Tibial nerve (tissue), 4 donors: ENCODE results near the gene ASIC4. TPM values are rescaled to one million over a fixed set of nuclear protein-coding genes. Genes with fewer than 3 reads are reported as not detected.

Experiments used
- DNase-seq, 2 donors: peaks; one replicate each; pipeline ENCODE4 v3.0.0-alpha.2; 2019; ENCODE audit warnings: low spot score in 2 of 2
- H3K27ac ChIP-seq, 4 donors: fragments of 200-600 bp; sonication (generic) in 3 of 4; one replicate each; pipeline ENCODE4 v1.5.1; 2017 to 2019; ENCODE audit warnings: mild to moderate bottlenecking in 1 of 4
- H3K27me3 ChIP-seq, 2 donors: fragments of 200-600 bp; sonication (generic) in 1 of 2; one replicate each; pipeline versions ENCODE4 v1.5.1 to v1.6.0; 2017 to 2019
- H3K36me3 ChIP-seq, 3 donors: fragments of 200-600 bp; sonication (generic); one replicate each; pipeline ENCODE4 v1.5.1; 2018 to 2019
- H3K4me1 ChIP-seq, 4 donors: fragments of 200-600 bp; sonication (generic) in 3 of 4; one replicate each; pipeline ENCODE4 v1.5.1; 2017 to 2019
- H3K4me3 ChIP-seq, 4 donors: fragments of 200-600 bp; sonication (generic) in 3 of 4; one replicate each; pipeline ENCODE4 v1.5.1; 2017 to 2019; ENCODE audit warnings: mild to moderate bottlenecking in 1 of 4, moderate library complexity in 1 of 4
- H3K9me3 ChIP-seq, 4 donors: fragments of 200-600 bp; sonication (generic) in 3 of 4; one replicate each; pipeline ENCODE4 v1.5.1; 2017 to 2019
- EP300 ChIP-seq, 2 donors: sonication (generic); formaldehyde crosslinking; IDR thresholded peaks; one replicate each; pipeline ENCODE4 v1.6.1; 2017; ENCODE audit warnings: antibody characterized with exemption in 2 of 2, mild to moderate bottlenecking in 1 of 2
- POLR2A ChIP-seq, 2 donors: fragments of 450-650 bp; IDR thresholded peaks; one replicate each; pipeline ENCODE4 v1.6.1; 2017; ENCODE audit warnings: antibody characterized with exemption in 2 of 2, mild to moderate bottlenecking in 2 of 2, moderate library complexity in 2 of 2
- WGBS, 2 donors: methylation state at CpG; one replicate each; pipeline ENCODE4 v1.1.5; 2018; 5-methylcytosine and 5-hydroxymethylcytosine counted together
- total RNA-seq, 4 donors: library from RNA; depleted of rRNA; stranded (reverse); fragments of >200 nt; gene quantifications; one replicate each; pipeline ENCODE4 v1.1.0, GENCODE V29; 2016
- TF ChIP-seq, protein P1 (sequence below), 5 experiments: fragments of 200-600 bp in 3 of 5; fragments of 450-650 bp in 2 of 5; sonication (generic) in 3 of 5; IDR thresholded peaks; one replicate each; pipeline ENCODE4 v1.5.1; 2016 to 2019; ENCODE audit warnings: antibody characterized with exemption in 5 of 5, mild to moderate bottlenecking in 3 of 5, moderate library complexity in 2 of 5

ASIC4 gene
- total RNA-seq, 4 donors from 2014 or later, result 0.42 to 3.0 TPM; not detected in 2

- no peak overlapping the region for H3K4me3 ChIP-seq
- 92 to 93% methylated on average over 13 to 17 of the region's 23 CpGs for WGBS, 2 donors
- TF ChIP-seq EP300 (IDR thresholded peaks at IDR 0.05), result no peak
- TF ChIP-seq POLR2A (IDR thresholded peaks at IDR 0.05), result no peak
- TF ChIP-seq, protein P1, sequence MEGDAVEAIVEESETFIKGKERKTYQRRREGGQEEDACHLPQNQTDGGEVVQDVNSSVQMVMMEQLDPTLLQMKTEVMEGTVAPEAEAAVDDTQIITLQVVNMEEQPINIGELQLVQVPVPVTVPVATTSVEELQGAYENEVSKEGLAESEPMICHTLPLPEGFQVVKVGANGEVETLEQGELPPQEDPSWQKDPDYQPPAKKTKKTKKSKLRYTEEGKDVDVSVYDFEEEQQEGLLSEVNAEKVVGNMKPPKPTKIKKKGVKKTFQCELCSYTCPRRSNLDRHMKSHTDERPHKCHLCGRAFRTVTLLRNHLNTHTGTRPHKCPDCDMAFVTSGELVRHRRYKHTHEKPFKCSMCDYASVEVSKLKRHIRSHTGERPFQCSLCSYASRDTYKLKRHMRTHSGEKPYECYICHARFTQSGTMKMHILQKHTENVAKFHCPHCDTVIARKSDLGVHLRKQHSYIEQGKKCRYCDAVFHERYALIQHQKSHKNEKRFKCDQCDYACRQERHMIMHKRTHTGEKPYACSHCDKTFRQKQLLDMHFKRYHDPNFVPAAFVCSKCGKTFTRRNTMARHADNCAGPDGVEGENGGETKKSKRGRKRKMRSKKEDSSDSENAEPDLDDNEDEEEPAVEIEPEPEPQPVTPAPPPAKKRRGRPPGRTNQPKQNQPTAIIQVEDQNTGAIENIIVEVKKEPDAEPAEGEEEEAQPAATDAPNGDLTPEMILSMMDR (IDR thresholded peaks at IDR 0.05), result no peak
- H3K27me3 ChIP-seq, result no peaks in the 10 kb centered on the region
- H3K4me1 ChIP-seq, result no peaks in the 10 kb centered on the region
- no peaks in the 10 kb centered on the region for H3K9me3 ChIP-seq
- no peak overlapping the region for H3K27ac ChIP-seq
- no peaks in the 10 kb centered on the region for H3K36me3 ChIP-seq
- DNase-seq, result no peak
Observed at GRCh38 chr2:219468410-219469185, 45.7 kb upstream of the ASIC4 start.

DNA sequence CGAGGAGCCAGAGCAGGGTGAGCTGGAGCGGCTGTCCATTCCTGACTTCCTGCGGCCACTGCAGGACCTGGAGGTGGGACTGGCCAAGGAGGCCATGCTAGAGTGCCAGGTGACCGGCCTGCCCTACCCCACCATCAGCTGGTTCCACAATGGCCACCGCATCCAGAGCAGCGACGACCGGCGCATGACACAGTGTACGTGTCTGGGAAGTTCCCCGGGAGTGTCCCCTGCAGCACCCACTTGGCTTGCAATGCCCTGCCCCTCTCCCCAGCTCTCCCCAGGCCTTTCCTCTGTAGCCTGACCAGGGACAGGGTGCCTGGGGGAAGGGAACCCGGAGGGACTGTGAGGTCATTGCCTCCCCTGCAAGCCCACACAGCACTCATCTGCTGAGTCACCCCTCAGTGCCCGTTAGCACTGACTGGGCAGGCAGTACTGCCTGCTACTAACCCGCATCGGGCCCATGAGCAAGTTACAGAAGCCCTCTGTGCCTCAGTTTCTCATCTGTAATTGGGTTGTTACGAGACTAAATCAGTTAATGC, 45.0 kb upstream of the ASIC4 start:
- no peak overlapping the region for H3K4me3 ChIP-seq
- no peaks in the 10 kb centered on the region for H3K4me1 ChIP-seq
- no peak overlapping the region for H3K27ac ChIP-seq
- H3K36me3 ChIP-seq, result no peaks in the 10 kb centered on the region
- no peaks in the 10 kb centered on the region for H3K9me3 ChIP-seq
- 78 to 81% methylated on average over 9 to 15 of the region's 16 CpGs for WGBS, 2 donors
- DNase-seq, result no peak
- TF ChIP-seq EP300 (IDR thresholded peaks at IDR 0.05), result no peak
- TF ChIP-seq, protein P1 (IDR thresholded peaks at IDR 0.05), result no peak
- TF ChIP-seq POLR2A (IDR thresholded peaks at IDR 0.05), result no peak
- no peaks in the 10 kb centered on the region for H3K27me3 ChIP-seq

DNA sequence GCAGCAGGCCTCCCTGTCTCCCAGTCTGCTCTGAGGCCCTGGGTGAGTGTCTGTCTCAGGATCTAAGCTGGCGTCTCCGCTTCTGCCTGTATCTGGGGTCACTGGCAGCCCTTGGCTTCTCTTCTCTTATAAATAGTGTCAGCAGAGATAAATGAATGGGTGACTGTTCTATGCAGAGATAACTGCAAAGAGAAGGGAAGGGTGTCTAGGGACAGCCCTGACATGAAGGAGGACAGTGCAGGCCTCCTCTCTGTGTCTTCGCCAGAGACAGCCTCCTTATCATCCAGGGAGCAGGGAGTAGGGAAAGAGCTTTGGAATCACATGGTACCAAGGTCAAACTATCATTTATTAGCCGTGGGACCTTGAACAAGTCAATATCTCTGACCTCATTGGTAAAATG, 43.9 kb upstream of the ASIC4 start:
- H3K9me3 ChIP-seq, result no peaks in the 10 kb centered on the region
- WGBS, 2 donors, result 72 to 84% methylated on average over 4 of the region's 4 CpGs
- H3K27ac ChIP-seq, result no peak overlapping the region
- no peaks in the 10 kb centered on the region for H3K4me1 ChIP-seq
- TF ChIP-seq, protein P1 (IDR thresholded peaks at IDR 0.05), result no peak
- TF ChIP-seq POLR2A (IDR thresholded peaks at IDR 0.05) (no peak), EP300 (IDR thresholded peaks at IDR 0.05) (no peak)
- H3K4me3 ChIP-seq, result no peak overlapping the region
- H3K36me3 ChIP-seq, result no peaks in the 10 kb centered on the region
- no peaks in the 10 kb centered on the region for H3K27me3 ChIP-seq
- no peak for DNase-seq

DNA sequence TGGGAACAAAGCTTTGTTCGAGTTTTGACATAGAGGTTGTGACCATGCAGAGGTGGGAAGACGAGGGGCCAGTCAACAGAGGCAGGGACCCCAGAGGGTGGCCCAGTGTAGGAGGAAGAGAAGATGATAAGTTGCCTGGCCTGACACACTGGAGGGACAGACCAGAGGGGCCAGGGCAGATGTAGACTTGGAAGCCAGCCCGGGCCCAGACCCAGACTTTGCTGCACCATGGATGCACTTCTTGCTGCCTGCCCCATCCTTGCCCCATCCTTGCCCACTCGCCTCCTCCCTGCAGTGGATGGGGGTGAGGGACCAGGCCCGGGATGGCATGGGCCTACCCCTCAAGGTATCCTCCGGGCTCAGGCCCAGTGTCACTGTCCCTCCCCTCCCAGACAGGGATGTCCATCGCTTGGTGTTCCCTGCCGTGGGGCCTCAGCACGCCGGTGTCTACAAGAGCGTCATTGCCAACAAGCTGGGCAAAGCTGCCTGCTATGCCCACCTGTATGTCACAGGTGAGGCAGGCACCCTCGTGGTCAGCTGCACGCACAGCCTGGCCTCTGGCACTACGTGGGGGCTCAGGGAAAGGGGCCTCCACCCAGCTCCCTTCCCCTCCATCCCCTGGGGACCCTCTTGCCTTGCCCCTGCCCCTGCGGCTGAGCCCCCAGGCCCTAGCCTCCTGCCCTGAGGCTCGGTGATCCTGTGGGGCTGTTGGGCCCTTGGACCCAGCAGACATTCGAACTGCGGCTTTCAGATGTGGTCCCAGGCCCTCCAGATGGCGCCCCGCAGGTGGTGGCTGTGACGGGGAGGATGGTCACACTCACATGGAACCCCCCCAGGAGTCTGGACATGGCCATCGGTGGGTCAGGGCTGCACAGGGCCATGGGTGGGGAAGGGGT, 42.6 kb upstream of the ASIC4 start:
- Histone ChIP-seq H3K9me3 (no peaks in the 10 kb centered on the region), H3K27ac (no peak overlapping the region), H3K36me3 (no peaks in the 10 kb centered on the region), H3K4me3 (no peak overlapping the region), H3K27me3 (no peaks in the 10 kb centered on the region), H3K4me1 (peaks cover 0 to 5% (median 0%) of the 10 kb centered on the region in 4 donors)
- no peak for DNase-seq
- 84 to 85% methylated on average over 16 to 20 of the region's 22 CpGs for WGBS, 2 donors
- TF ChIP-seq EP300 (IDR thresholded peaks at IDR 0.05) (no peak), POLR2A (IDR thresholded peaks at IDR 0.05) (no peak)
- TF ChIP-seq, protein P1 (IDR thresholded peaks at IDR 0.05), result no peak
